ENCODE results near the gene RAB3IL1. TPM values are rescaled to one million over a fixed set of nuclear protein-coding genes. Genes with fewer than 3 reads are reported as not detected.

Gene RAB3IL1
- total and polyA plus RNA-seq, 11 donors: 4.7 to 22.0 (median 7.5) TPM

DNA sequence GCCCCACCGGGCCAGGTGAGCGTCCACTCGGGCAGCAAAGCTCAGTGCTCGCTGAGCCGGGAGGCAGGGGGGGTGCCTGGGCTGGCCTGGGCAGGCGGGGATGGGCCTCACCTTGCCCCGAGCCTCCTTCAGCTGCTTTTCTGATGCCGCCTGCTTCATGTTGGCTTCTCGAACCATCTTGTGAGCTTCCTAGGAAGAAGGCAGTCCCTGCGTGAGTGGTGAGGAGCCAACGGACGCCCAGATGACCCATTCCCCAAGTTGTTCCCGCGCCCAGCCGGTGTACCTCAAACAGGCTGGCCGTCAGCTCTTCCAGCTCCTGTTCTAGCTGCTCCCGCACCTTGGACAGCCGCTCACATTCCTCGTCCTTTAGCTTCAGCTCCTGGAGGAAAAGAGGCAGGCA is 10.1 kb downstream of the RAB3IL1 start:
- H3K4me3 ChIP-seq: no peak overlapping the region
- 94 to 98% (median 96%) methylated on average over 17 to 19 of the region's 19 CpGs for WGBS, 4 donors
- peaks cover 0 to 42% (median 29%) of the 10 kb centered on the region in 12 donors for H3K4me1 ChIP-seq
- peaks cover 0 to 51% (median 15%) of the 10 kb centered on the region in 9 donors for H3K36me3 ChIP-seq
- intact Hi-C loops (cut with DNase I): no loop called here
- no peak for TF ChIP-seq POLR2A (IDR thresholded peaks at IDR 0.05)
- TF ChIP-seq, protein P1, sequence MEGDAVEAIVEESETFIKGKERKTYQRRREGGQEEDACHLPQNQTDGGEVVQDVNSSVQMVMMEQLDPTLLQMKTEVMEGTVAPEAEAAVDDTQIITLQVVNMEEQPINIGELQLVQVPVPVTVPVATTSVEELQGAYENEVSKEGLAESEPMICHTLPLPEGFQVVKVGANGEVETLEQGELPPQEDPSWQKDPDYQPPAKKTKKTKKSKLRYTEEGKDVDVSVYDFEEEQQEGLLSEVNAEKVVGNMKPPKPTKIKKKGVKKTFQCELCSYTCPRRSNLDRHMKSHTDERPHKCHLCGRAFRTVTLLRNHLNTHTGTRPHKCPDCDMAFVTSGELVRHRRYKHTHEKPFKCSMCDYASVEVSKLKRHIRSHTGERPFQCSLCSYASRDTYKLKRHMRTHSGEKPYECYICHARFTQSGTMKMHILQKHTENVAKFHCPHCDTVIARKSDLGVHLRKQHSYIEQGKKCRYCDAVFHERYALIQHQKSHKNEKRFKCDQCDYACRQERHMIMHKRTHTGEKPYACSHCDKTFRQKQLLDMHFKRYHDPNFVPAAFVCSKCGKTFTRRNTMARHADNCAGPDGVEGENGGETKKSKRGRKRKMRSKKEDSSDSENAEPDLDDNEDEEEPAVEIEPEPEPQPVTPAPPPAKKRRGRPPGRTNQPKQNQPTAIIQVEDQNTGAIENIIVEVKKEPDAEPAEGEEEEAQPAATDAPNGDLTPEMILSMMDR (IDR thresholded peaks at IDR 0.05): no peak
- no peaks in the 10 kb centered on the region for H3K27me3 ChIP-seq
- H3K27ac ChIP-seq: no peak overlapping the region
- peak in 3 of 5 donors; percentile 14 to 44 (median 14) for DNase-seq
- no peaks in the 10 kb centered on the region for H3K9me3 ChIP-seq
- no peak for ATAC-seq

DNA sequence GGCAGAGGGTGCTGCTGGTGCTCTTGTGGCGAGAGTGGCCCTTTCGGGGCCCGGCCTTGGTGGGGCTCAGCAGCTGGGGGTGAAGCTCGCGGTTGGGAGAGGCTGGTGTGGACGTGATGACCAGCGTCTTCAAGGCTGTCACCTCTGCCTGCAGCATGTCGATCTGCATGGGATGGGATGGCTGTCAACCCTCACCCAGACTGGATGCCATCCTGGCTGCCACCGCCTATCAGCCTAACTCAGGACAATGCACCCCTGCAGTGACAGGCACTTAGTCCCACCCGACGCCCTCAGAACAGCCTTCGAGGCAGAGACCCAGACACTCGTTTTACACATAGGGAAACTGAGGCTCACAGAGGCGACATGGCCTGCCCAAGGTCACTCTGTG is 10.8 kb downstream of the RAB3IL1 start:
- peaks cover 0 to 35% (median 22%) of the 10 kb centered on the region in 12 donors for H3K4me1 ChIP-seq
- intact Hi-C loops (cut with DNase I): no loop called here
- no peak for DNase-seq
- no peak for ATAC-seq
- H3K36me3 ChIP-seq: peaks cover 0 to 59% (median 19%) of the 10 kb centered on the region in 9 donors
- H3K9me3 ChIP-seq: no peaks in the 10 kb centered on the region
- 87 to 94% (median 92%) methylated on average over 14 of the region's 14 CpGs for WGBS, 4 donors
- no peaks in the 10 kb centered on the region for H3K27me3 ChIP-seq
- no peak overlapping the region for H3K4me3 ChIP-seq
- TF ChIP-seq POLR2A (IDR thresholded peaks at IDR 0.05): no peak
- TF ChIP-seq, protein P1 (IDR thresholded peaks at IDR 0.05): no peak
- no peak overlapping the region for H3K27ac ChIP-seq

GRCh38 chr11:61905801-61906521 is 11.4 kb downstream of the RAB3IL1 start:
- H3K36me3 ChIP-seq: peaks cover 0 to 64% (median 19%) of the 10 kb centered on the region in 9 donors
- TF ChIP-seq POLR2A (IDR thresholded peaks at IDR 0.05): no peak
- TF ChIP-seq, protein P1 (IDR thresholded peaks at IDR 0.05): no peak
- ATAC-seq: no peak
- H3K4me1 ChIP-seq: peaks cover 0 to 29% (median 16%) of the 10 kb centered on the region in 12 donors
- no peaks in the 10 kb centered on the region for H3K27me3 ChIP-seq
- H3K9me3 ChIP-seq: no peaks in the 10 kb centered on the region
- no peak overlapping the region for H3K27ac ChIP-seq
- DNase-seq: no peak
- WGBS, 4 donors: 86 to 90% (median 87%) methylated on average over 12 to 14 of the region's 14 CpGs
- intact Hi-C loops (cut with DNase I): no loop called here
- H3K4me3 ChIP-seq: no peak overlapping the region

DNA sequence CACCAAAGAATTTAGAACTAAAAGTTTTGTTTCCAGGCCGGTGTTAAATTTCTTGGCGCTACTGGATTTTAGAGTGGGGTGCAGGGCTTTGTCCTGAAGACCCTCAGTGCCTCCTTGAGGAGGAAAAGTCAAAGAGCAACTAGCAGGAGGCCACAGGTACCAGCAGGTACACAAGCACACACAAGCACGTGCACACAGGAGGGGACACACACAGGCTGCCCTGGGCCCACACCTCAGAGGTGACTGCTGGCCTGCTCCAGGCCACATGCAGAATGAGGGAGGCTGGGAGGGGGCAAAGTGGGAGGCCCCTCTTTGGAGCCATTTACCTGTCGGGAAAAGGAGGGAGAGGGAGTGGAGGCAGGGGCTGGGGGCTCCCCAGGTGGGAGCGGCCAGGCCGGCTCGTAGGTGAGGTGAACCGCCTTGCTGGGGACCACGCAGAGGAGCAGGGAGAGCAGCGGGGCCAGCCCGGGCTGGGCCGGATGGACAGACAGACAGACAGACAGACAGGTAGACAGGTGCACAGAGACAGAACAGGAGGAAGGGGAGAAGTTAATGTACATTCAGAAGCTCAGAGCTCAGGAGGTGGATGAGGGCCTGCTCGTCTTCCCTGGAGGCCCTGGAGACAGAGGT is 12.2 kb downstream of the RAB3IL1 start:
- Histone ChIP-seq H3K36me3 (peaks cover 0 to 72% (median 19%) of the 10 kb centered on the region in 9 donors), H3K9me3 (no peaks in the 10 kb centered on the region), H3K27ac (no peak overlapping the region), H3K4me3 (no peak overlapping the region), H3K4me1 (peaks cover 0 to 21% (median 10%) of the 10 kb centered on the region in 12 donors), H3K27me3 (no peaks in the 10 kb centered on the region)
- 90 to 97% (median 95%) methylated on average over 13 of the region's 13 CpGs for WGBS, 4 donors
- TF ChIP-seq, protein P1 (IDR thresholded peaks at IDR 0.05): no peak
- no peak for TF ChIP-seq POLR2A (IDR thresholded peaks at IDR 0.05)
- ATAC-seq: no peak
- DNase-seq: no peak
- intact Hi-C loops (cut with DNase I): no loop called here

All from heart left ventricle (tissue), 16 donors.